Measurements from ENCODE around the gene UROC1.
"Not testable (repeated sequence)": the region's sequence is repeated elsewhere in the genome, so short reads cannot be mapped to it uniquely, and the experiment has no call there.

The UROC1 gene

GRCh38 chr3:126546549-126547239, 29.1 kb upstream of the UROC1 start:
- DNase-seq = no peak

GRCh38 chr3:126546013-126546412, 28.4 kb upstream of the UROC1 start:
- no peak for DNase-seq

DNA sequence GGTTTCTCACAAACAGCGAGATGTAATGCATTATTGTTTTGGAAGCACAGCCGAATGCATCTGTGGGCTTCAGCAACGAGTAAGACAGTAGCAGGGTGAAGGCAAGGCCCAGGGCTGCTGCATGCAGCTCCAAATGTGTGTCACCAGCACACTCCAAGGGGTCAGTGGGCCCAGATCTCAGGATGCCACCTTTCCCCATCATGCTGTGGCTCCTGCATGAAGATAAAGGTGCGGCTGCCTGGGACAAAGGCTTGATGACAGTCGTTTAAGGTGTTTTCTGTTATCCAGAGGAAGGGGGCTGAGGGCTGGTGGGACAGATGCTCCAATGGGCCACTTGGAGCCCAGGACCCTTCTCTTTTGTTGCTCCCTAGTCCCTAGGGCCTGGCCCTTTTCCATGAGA, 28.0 kb upstream of the UROC1 start:
- no peak for DNase-seq

GRCh38 chr3:126544596-126545281, 27.2 kb upstream of the UROC1 start:
- DNase-seq = no peak

- DNase-seq = no peak
These were observed 26.0 kb upstream of the UROC1 start for GRCh38 chr3:126543457-126544061.

DNA sequence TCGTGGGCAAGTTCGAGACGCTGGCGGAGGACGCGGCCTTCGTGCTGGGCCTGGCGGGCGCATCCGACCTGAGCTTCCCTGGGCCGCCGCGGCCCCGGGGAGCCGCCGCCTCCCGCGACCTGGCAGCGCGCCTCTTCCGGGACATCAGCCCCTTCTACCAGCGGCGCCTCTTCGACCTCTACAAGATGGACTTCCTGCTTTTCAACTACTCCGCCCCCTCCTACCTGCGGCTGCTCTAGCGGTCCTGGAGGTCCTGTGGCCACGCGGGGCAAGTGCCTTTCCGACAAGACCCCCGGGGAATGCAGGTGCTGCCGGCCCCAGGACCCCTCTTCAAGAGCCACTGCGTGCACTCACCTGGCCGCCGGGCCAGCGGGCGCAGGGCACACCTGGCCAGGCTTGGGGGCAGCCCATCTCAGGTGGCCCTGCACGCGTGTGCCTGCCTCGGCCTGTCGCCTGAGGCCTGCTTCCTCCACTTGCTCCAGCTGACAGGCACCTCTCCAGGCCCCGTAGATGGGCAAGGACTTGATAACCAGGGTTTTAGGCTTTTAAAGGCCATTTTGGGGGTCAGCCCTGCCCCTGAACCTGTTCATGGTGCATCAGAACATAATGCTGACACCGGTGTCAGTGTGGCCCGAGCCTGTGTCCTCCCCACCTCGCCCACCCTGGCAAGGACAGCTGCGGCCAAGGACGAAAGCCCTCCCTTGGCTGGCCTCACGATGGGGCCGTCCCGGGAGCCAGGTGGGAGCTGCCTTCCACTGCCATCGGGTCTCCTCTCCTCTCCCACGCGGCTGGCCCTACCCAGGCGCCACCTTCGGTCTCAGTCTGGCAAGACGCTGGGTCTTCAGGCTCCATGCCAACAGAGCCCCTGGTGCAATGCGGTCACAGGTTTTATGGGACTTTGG, 25.0 kb upstream of the UROC1 start:
- no peak for DNase-seq

DNA sequence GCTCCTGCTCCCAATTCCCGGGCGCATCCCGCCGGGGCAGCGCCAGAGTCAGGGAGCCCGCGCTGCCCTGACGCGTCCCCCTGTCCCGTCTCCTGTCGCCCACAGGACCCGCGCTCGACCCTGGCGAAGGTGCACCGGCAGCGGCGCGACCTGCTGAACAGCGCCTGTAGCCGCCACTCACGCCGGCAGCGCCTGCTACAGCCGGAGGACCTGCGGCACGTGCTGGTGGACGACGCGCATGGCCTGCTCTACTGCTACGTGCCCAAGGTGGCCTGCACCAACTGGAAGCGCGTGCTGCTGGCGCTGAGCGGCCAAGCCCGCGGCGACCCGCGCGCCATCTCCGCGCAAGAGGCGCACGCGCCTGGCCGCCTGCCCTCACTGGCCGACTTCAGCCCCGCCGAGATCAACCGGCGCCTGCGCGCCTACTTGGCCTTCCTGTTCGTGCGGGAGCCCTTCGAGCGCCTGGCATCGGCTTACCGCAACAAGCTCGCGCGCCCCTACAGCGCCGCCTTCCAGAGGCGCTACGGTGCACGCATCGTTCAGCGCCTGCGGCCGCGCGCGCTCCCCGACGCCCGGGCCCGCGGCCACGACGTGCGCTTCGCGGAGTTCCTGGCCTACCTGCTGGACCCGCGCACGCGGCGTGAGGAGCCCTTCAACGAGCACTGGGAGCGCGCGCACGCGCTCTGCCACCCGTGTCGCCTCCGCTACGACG, 24.2 kb upstream of the UROC1 start:
- DNase-seq = no peak

DNA sequence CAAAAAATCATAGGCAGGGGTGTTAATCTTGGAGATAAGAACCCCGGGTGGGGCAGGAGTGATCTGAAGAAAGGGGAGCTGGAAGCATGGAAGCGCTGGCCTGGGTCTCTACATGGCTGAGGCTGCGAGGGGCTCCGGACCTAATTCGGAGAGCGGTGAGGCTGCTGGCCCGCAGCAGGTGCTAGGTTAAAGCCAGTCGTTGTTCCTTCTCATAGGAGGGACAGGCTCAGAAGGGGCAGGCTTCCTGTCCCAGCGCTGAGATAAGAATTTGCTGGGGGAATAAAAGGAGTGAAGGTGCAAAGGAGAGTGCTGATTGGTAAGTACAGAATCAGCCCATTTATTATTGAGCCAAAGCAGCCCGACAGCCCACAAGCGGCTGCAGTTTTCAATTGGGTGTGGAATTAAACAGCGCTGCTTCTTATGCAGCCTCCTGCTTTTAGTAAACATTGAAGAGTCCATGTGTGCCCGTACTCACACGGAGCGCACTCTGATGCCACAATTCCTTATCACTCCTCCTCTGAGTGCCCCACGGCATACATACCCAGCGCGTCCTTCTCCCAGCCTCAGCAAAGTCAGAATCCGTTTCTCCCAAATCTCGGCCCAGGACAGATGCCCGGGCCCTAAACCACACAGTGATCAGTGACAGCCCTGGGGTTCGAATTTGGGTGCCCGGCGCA, 23.5 kb upstream of the UROC1 start:
- DNase-seq = no peak

GRCh38 chr3:126540342-126540849, 22.8 kb upstream of the UROC1 start:
- peak; percentile 26 for DNase-seq

- no peak for DNase-seq
These were observed 22.1 kb upstream of the UROC1 start for GRCh38 chr3:126539558-126540250.

GRCh38 chr3:126538966-126539365, 21.4 kb upstream of the UROC1 start:
- DNase-seq = no peak

GRCh38 chr3:126538316-126538715, 20.7 kb upstream of the UROC1 start:
- no peak for DNase-seq

- no peak for DNase-seq
These were observed 20.2 kb upstream of the UROC1 start for GRCh38 chr3:126537730-126538281.

- no peak for DNase-seq
These were observed 19.6 kb upstream of the UROC1 start for GRCh38 chr3:126537116-126537729.

DNA sequence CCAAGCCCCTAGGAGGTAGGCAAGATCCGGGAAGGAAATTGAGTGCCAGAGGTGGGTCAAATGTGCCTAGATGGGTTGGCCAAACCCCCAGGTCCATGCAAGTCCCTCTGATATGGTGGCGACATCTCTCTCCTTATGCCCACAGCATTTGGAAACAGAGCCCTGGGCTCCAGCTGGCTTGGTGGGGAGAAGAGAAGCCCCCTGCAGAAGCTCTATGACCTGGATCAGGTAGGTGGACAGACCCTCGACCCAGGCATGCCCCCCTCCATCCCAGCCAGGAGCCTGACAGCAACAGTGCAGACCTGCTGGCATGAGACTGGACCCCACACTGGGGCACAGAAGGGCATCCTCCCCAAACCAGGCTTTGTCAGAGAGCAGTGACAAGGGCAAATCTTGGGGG, 18.6 kb upstream of the UROC1 start:
- no peak for DNase-seq

DNA sequence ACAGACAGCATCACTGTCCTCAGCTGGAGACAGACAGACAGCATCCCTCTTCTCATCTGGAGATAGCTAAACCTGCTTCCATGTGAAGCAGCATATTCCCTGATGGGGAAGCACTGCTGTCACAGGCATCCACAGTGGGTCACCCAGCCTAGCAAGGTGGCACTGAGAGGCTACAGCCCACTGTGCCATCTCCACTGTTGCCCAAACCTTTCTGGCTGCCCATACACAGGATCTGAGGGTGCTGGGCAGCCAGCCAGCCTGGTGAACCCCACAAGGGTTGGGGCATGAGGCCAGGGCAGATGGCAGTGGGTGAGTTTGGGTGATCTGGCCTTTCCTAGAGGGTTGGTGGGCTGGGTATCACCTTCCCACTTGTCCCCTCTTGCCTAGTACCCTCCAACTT, 18.1 kb upstream of the UROC1 start:
- no peak for DNase-seq

- not testable (repeated sequence) for DNase-seq
These were observed 17.1 kb upstream of the UROC1 start for GRCh38 chr3:126534716-126535115.

DNA sequence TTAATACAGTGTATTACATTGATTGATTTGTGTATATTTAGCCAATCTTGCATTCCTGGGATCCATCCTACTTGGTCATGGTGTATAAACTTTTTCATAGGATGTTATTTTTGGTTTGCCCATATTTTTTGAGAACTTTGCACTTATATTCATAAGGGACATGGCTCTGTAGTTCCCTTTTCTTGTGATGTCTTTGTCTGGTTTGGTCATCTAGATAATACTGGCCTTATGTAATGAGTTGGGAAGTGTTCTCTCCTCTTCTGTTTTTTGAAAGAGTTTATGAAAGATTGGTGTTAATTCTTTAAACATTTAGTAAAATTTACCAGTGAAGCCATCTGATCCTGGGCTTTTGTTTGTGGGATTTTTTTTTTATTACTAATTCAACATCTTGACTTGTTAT, 15.9 kb upstream of the UROC1 start:
- DNase-seq = no peak

DNA sequence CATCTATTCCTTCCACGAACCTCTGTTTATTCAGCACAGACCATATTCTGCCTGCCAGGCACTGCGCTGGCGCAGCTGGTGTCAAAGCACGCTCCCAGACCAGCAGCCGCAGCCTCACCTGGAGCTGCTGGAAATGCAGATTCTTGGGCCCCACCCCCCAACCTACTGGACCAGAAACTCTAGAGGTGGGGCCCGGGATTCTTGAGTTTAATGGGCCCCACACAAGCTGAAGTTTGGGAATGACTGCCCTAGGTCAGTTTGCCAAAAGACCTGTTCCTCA, 13.4 kb upstream of the UROC1 start:
- no peak for DNase-seq

Measured in activated CD4-positive, alpha-beta T cell treated with anti-CD3 and anti-CD28 coated beads, Interleukin-10, Interleukin-2, amounts not matched to agents 100 ng/mL and 50 ng/mL, durations not matched to agents 16 hours and 8 hours (primary cell).